ENCODE results near the gene ECE1. TPM values are rescaled to one million over a fixed set of nuclear protein-coding genes. Genes with fewer than 3 reads are reported as not detected.
A peak's percentile ranks its signal among the peaks of the same experiment; 100 is the strongest.

The ECE1 gene
- 56.2 TPM for polyA plus RNA-seq (2013, experiment 1 of 2; ENCODE audit: insufficient read length)
- polyA plus RNA-seq (2013, experiment 2 of 2; ENCODE audit: insufficient read length), result 54.6 TPM

DNA sequence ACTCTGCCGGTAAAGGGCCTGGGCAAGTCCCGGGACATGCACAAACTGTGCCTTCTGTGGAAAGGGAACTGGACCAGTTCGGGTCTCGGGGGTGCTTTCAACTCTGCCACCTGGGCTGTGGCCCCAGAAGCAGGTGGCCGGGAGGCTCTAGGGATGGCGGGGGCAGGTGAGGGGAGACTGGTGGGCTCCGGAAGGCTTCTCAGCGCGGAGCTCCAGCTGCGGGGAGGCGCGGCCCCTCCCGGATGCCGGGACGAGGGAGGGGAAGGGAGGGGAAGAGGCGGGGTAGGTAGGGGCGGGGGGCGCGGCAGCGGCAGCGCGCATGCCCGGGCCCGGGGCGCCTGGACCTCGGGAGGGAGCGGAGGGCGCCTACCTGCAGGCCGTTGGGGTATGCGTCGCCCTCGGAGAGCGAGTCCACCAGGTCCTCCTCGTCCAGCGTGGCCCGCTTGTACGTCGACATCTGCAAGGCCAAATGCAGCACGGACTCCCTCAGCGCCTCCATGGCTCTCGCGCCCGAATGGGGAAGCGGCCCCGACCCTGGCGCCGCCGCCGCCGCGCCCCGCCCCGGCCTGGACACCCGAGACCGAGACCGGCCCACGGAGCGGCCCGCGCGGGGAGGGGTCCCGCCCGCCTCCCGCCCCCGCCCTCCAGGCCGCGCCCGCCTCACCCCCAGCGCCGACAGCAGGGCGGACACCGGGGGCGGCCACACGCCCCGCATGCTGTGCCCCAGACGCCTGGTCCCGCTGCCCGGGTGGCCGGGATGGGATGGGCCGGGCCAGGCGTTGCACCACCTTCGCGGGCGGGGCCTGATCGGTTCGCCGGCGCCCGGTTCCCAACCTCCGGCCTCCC, at the start of gene ECE1:
Gene ECE1, minus strand, starts transcription at position 764 of the 846 bp plus-strand sequence. Its CDS starts 49 bp downstream, at position 715.
- DNase-seq, result no peak

- DNase-seq, result no peak
Observed at GRCh38 chr1:21339356-21340229, 49.3 kb upstream of the ECE1 start.

GRCh38 chr1:21338573-21339355, 48.5 kb upstream of the ECE1 start:
- DNase-seq, result no peak

GRCh38 chr1:21337928-21338572, 47.8 kb upstream of the ECE1 start:
- DNase-seq, result no peak

DNA sequence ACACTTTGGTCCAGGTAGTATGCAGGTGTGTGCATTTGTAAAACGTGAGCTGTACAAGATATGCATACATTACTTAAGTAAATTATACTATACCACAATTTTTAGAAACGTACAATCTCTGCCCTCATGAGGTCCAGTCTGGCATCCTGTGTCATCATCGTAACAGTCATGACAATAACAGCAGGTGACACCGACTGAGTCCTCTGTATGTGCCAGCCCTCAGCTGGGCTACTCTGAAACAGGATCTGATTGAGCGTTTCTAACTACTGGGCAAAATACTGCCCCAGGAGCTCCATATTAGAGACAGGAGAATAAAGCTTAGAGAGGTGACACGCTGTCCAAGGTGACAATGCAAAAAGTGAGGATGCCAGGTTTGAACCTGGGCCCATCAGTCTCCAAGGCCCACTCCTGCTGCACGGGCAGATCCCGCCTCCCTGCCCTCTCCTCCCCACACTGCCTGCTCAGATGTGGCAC, 47.2 kb upstream of the ECE1 start:
- DNase-seq, result no peak

- DNase-seq, result no peak
Observed at GRCh38 chr1:21337010-21337437, 46.8 kb upstream of the ECE1 start.

DNA sequence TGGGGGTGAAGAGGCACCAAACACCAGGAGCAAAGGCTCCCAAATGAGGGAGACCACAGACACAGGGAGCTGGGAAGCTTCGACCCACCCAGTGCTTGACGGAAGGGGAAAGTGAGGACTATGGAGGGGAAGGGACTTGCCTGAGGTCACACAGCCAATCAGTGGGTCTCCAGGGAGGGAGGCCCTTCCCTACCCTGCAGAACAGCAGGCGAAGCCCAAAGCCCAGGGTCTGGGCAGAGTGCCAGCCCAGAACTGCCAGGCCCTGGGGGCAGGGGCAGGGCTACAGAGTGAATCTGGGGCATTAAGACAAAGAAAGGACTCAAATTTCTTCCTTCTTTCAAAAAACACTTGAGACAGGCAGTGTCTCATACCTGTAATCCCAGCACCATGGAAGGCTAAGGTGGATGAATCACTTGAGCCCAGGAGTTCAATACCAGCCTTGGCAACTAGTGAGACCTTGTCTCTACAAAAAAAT, 45.5 kb upstream of the ECE1 start:
- DNase-seq, result no peak

- no peak for DNase-seq
Observed at GRCh38 chr1:21335088-21335691, 44.9 kb upstream of the ECE1 start.

- DNase-seq, result peak; percentile 74
Observed at GRCh38 chr1:21334214-21335087, 44.2 kb upstream of the ECE1 start.

- DNase-seq, result no peak
Observed at GRCh38 chr1:21333824-21334213, 43.6 kb upstream of the ECE1 start.

DNA sequence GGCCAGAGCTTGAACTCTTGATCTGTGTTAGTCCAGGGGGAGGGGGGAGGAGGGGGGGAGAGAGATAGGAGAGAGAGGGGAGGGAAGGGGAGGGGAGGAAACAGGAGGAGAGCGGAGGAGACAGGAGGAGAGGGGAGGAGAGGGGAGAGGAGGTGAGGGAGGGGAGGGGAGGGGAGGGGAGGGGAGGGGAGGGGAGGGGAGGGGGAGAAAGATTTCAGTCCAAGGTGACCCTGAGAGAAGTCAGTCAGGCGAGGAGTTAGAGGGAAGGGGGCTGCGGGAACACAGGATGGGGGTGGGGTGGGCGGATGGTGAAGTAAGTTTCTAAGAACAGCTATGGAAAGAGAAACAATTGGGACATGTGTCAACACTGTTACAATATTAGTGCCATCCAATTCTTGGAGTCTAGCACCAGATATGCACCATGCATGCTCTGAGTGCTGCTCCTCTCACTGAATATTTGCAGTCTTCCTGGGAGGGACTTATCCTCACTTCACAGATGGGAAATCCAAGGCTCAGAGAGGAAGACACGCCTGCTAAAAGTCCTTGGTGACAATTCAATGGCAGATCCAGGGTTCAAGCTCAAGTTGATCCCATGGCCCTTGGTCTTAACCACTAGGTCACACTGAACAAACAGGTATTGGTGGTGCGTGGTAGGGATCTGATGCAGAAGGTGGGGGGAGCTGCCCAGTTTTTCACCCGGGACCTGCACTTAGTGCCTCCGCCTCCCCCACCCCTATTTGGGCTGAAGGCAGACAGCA, 42.5 kb upstream of the ECE1 start:
- DNase-seq, result no peak

- no peak for DNase-seq
Observed at GRCh38 chr1:21331752-21332478, 41.7 kb upstream of the ECE1 start.

GRCh38 chr1:21330544-21330943, 40.3 kb upstream of the ECE1 start:
- DNase-seq, result no peak

GRCh38 chr1:21329209-21329844, 39.1 kb upstream of the ECE1 start:
- DNase-seq, result no peak

DNA sequence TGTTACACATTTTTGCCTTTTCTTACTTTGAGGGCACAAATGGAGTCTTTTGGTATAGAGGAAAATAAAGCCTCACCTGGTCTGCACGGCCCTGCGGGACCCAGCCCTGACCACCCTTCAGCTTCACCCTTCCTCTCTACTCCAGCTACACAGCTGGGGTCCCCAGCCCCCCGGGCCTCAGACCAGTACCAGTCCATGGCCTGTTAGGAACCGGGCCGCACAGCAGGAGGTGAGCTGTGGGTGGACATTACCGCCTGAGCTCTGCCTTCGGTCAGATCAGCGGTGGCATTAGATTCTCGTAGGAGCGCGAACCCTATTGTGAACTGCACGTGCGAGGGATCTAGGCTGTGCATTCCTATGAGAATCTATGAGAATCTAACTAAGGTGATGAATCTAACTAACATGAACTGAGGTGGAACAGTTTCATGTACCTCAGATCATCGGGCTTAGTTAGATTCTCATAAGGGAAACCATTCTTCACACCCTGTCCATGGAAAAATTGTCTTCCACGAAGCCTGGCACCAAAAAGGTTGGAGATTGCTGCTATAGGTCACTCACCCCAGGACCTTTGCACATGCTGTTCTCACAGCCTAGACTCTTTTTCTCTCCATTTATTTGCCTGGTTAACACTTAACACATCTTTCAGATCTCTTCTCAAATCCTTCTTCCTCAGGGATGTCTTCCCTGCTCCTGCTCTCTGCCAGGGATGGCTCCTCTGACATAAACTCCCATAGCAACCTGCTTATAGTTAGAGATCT, 37.5 kb upstream of the ECE1 start:
- no peak for DNase-seq

GRCh38 chr1:21326861-21327344, 36.6 kb upstream of the ECE1 start:
- no peak for DNase-seq

DNA sequence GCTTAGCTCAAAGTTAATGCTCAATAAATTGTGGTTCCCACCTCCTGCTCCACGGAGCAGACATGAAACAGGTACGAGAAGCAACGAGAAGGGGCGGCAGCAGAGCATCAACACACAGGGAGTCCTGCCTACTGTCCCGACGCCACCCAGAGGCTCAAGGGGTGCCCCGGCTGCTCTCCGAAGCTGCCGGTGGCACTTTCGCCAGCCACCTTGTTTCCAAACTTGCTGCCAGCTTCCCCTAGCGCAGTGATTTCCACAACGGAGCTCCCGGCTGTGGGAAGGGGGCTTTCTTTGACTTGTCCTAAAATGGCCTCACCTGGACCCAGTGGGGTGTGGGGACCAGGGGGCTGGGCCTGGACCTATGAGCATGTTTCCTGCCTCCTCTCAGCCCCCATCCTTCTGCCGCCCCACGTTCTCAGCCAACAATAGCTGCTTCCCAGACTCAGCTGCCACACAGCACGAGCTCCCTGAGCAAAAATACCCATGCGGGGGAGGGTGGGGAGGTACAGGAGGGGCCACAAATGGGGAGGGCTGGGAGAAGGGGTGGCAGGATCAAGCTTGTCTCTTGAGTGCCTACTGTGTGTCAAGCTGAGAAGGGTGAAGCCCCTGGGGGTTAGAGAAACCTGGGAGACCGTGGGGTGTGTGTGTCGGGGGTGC, 35.6 kb upstream of the ECE1 start:
- no peak for DNase-seq
